IPS-15b (cell line): ENCODE results near the gene EIPR1.

Experiments
- H3K27me3 ChIP-seq: one replicate; pipeline ENCODE4 v1.6.1; 2013; ENCODE audit warnings: low read length; ENCODE audit not compliant: control insufficient read depth, insufficient read depth
- H3K36me3 ChIP-seq: one replicate; pipeline ENCODE4 v1.6.1; 2013; ENCODE audit warnings: low read length; ENCODE audit not compliant: control insufficient read depth, insufficient read depth
- H3K4me1 ChIP-seq: one replicate; pipeline ENCODE4 v1.6.1; 2013; ENCODE audit warnings: mild to moderate bottlenecking, low read length; ENCODE audit not compliant: control insufficient read depth, insufficient read depth
- H3K4me3 ChIP-seq: one replicate; pipeline ENCODE4 v1.5.1; 2013; ENCODE audit warnings: low read depth, low read length
- H3K9ac ChIP-seq: one replicate; pipeline ENCODE4 v1.6.1; 2013; ENCODE audit warnings: low read depth, mild to moderate bottlenecking, low read length
- H3K9me3 ChIP-seq: one replicate; pipeline ENCODE4 v1.6.1; 2013; ENCODE audit warnings: mild to moderate bottlenecking, low read length; ENCODE audit not compliant: control insufficient read depth, insufficient read depth

EIPR1 gene

GRCh38 chr2:3414133-3414860, 36.7 kb upstream of the EIPR1 start:
- Histone ChIP-seq H3K9ac (no peak overlapping the region), H3K4me1 (no peaks in the 10 kb centered on the region), H3K27me3 (no peaks in the 10 kb centered on the region), H3K9me3 (no peaks in the 10 kb centered on the region), H3K36me3 (peaks cover 4% of the 10 kb centered on the region), H3K4me3 (no peak overlapping the region)

GRCh38 chr2:3413697-3414096, 36.1 kb upstream of the EIPR1 start:
- Histone ChIP-seq H3K4me3 (no peak overlapping the region), H3K4me1 (no peaks in the 10 kb centered on the region), H3K9ac (no peak overlapping the region), H3K9me3 (no peaks in the 10 kb centered on the region), H3K27me3 (no peaks in the 10 kb centered on the region), H3K36me3 (peaks cover 4% of the 10 kb centered on the region)

GRCh38 chr2:3411103-3411502, 33.5 kb upstream of the EIPR1 start:
- Histone ChIP-seq H3K9me3 (no peaks in the 10 kb centered on the region), H3K4me3 (no peak overlapping the region), H3K9ac (no peak overlapping the region), H3K27me3 (no peaks in the 10 kb centered on the region), H3K36me3 (peaks cover 4% of the 10 kb centered on the region), H3K4me1 (no peaks in the 10 kb centered on the region)

- Histone ChIP-seq H3K27me3 (no peaks in the 10 kb centered on the region), H3K36me3 (peaks cover 3% of the 10 kb centered on the region), H3K4me1 (no peaks in the 10 kb centered on the region), H3K9ac (no peak overlapping the region), H3K9me3 (no peaks in the 10 kb centered on the region), H3K4me3 (no peak overlapping the region)
These were observed 32.1 kb upstream of the EIPR1 start for GRCh38 chr2:3409627-3410170.

- Histone ChIP-seq H3K9ac (no peak overlapping the region), H3K36me3 (no peaks in the 10 kb centered on the region), H3K4me1 (peaks cover under 1% of the 10 kb centered on the region), H3K4me3 (no peak overlapping the region), H3K9me3 (no peaks in the 10 kb centered on the region), H3K27me3 (no peaks in the 10 kb centered on the region)
These were observed 31.2 kb upstream of the EIPR1 start for GRCh38 chr2:3408781-3409180.

GRCh38 chr2:3406501-3406900, 28.9 kb upstream of the EIPR1 start:
- Histone ChIP-seq H3K9ac (no peak overlapping the region), H3K9me3 (no peaks in the 10 kb centered on the region), H3K36me3 (peaks cover 5% of the 10 kb centered on the region), H3K27me3 (no peaks in the 10 kb centered on the region), H3K4me3 (no peak overlapping the region), H3K4me1 (peaks cover 4% of the 10 kb centered on the region)

GRCh38 chr2:3405876-3406275, 28.3 kb upstream of the EIPR1 start:
- Histone ChIP-seq H3K27me3 (no peaks in the 10 kb centered on the region), H3K9ac (no peak overlapping the region), H3K9me3 (no peaks in the 10 kb centered on the region), H3K4me1 (peaks cover 4% of the 10 kb centered on the region), H3K4me3 (no peak overlapping the region), H3K36me3 (peaks cover 5% of the 10 kb centered on the region)

- H3K36me3 ChIP-seq = peaks cover 5% of the 10 kb centered on the region
These were observed 27.7 kb upstream of the EIPR1 start for GRCh38 chr2:3405307-3405706.

GRCh38 chr2:3404349-3404894, 26.8 kb upstream of the EIPR1 start:
- Histone ChIP-seq H3K9me3 (no peaks in the 10 kb centered on the region), H3K36me3 (peaks cover 5% of the 10 kb centered on the region), H3K27me3 (no peaks in the 10 kb centered on the region), H3K4me1 (peaks cover 5% of the 10 kb centered on the region), H3K4me3 (no peak overlapping the region), H3K9ac (no peak overlapping the region)

More at GRCh38 chr2:3405307-3405706, 27.7 kb upstream of the EIPR1 start:
- peaks cover 4% of the 10 kb centered on the region for H3K4me1 ChIP-seq
- H3K4me3 ChIP-seq = no peak overlapping the region
- no peaks in the 10 kb centered on the region for H3K9me3 ChIP-seq
- no peaks in the 10 kb centered on the region for H3K27me3 ChIP-seq
- no peak overlapping the region for H3K9ac ChIP-seq

- Histone ChIP-seq H3K9ac (no peak overlapping the region), H3K27me3 (no peaks in the 10 kb centered on the region), H3K4me1 (peaks cover 10% of the 10 kb centered on the region), H3K9me3 (no peaks in the 10 kb centered on the region), H3K36me3 (peaks cover 5% of the 10 kb centered on the region), H3K4me3 (no peak overlapping the region)
These were observed 26.1 kb upstream of the EIPR1 start for GRCh38 chr2:3403587-3404334.

- peaks cover 10% of the 10 kb centered on the region for H3K4me1 ChIP-seq
- H3K9ac ChIP-seq = no peak overlapping the region
- no peak overlapping the region for H3K4me3 ChIP-seq
- H3K36me3 ChIP-seq = peaks cover 5% of the 10 kb centered on the region
- no peaks in the 10 kb centered on the region for H3K9me3 ChIP-seq
- no peaks in the 10 kb centered on the region for H3K27me3 ChIP-seq
These were observed 22.2 kb upstream of the EIPR1 start for GRCh38 chr2:3399829-3400228.
